Kidney (tissue), 14 donors: Measurements from ENCODE around the gene TMEM79. TPM values are rescaled to one million over a fixed set of nuclear protein-coding genes. Genes with fewer than 3 reads are reported as not detected.
A peak's percentile ranks its signal among the peaks of the same experiment; 100 is the strongest.
"Not testable (repeated sequence)": the region's sequence is repeated elsewhere in the genome, so short reads cannot be mapped to it uniquely, and the experiment has no call there.

Experiments
- DNase-seq, 5 donors: peaks; one replicate each; pipeline ENCODE4 v3.0.0-alpha.2; 2013 to 2020
- FAIRE-seq: peaks from 2 replicates; lab custom pipeline; 2012; peaks lifted over from hg19 to GRCh38; lab: Jason Lieb, UNC
- H3K27ac ChIP-seq, 2 donors: one replicate each; pipeline ENCODE4 v1.7.0; 2013; ENCODE audit warnings: low read depth in 2 of 2, low read length in 2 of 2, inconsistent platforms in 1 of 2
- H3K27me3 ChIP-seq: one replicate; pipeline ENCODE4 v1.7.1; 2013; ENCODE audit warnings: low read length, inconsistent platforms; ENCODE audit not compliant: control insufficient read depth, insufficient read depth
- H3K36me3 ChIP-seq, 3 donors: one replicate each; pipeline versions ENCODE4 v1.7.0 to v1.7.1; 2013; ENCODE audit warnings: low read length in 3 of 3, control low read depth in 1 of 3, inconsistent platforms in 1 of 3; ENCODE audit not compliant: insufficient read depth in 3 of 3, control insufficient read depth in 2 of 3
- H3K4me1 ChIP-seq, 3 donors: one replicate each; pipeline versions ENCODE4 v1.7.0 to v1.7.1; 2013; ENCODE audit warnings: low read length in 3 of 3, inconsistent platforms in 1 of 3, low read depth in 1 of 3; ENCODE audit not compliant: control insufficient read depth in 2 of 3, insufficient read depth in 2 of 3
- H3K4me3 ChIP-seq, 3 donors: one replicate each; pipeline versions ENCODE4 v1.7.0 to v1.8.1; 2013; ENCODE audit warnings: low read length in 3 of 3, control low read depth in 1 of 3, inconsistent platforms in 1 of 3
- H3K9ac ChIP-seq, 3 donors: one replicate each; pipeline versions ENCODE4 v1.7.0 to v1.7.1; 2013; ENCODE audit warnings: low read length in 3 of 3, control low read depth in 1 of 3, inconsistent platforms in 1 of 3
- H3K9me3 ChIP-seq, 3 donors: one replicate each; pipeline versions ENCODE4 v1.7.0 to v1.7.1; 2013; ENCODE audit warnings: low read length in 3 of 3, control low read depth in 1 of 3, inconsistent platforms in 1 of 3; ENCODE audit not compliant: control insufficient read depth in 2 of 3, insufficient read depth in 1 of 3
- CTCF ChIP-seq: IDR thresholded peaks from 3 replicates; pipeline ENCODE4 v1.5.1; 2012; ENCODE audit warnings: mild to moderate bottlenecking, moderate library complexity, borderline replicate concordance; ENCODE audit not compliant: insufficient read depth; ENCODE audit errors: extremely low read depth
- intact Hi-C: fragments of 100-400 bp; cut with DNase I; formaldehyde crosslinking; loops from one replicate; pipeline ENCODE4 v1.11.1; 2022
- polyA plus RNA-seq: library from polyadenylated mRNA; stranded (reverse); fragments of 350-450 nt; fragmentation: Illumina TruSeq; extraction: RNeasy Lipid Tissue Mini Kit (QIAGEN cat#74804); gene quantifications from one replicate; pipeline ENCODE4 v1.2.3, GENCODE V29; 2014; ENCODE audit warnings: low read depth, low replicate concordance; ENCODE audit not compliant: insufficient read depth
- total RNA-seq: library from RNA; stranded (reverse); fragmentation: NEBNext Ultra II Directional; extraction: Animal tissue kit (Norgen Biotek cat#: 25700); gene quantifications from one replicate; pipeline ENCODE4 v1.2.1, GENCODE V29; 2021
- donor health status: control.
- donor health status: control.
- donor health status: control.
- donor health status: control.
- donor health status: control.
- donor health status: DM: yes; HTN: yes; CAD: no.
- donor health status: Normal renal cell carcinoma (clear cell type).

TMEM79 gene
- total and polyA plus RNA-seq, 2 donors from 2014 or later, result 2.7 to 3.9 TPM

GRCh38 chr1:156316909-156317308 lies 32.8 kb downstream of the TMEM79 start:
- no peak for FAIRE-seq
- peaks cover 15 to 60% (median 45%) of the 10 kb centered on the region in 3 donors for H3K36me3 ChIP-seq

GRCh38 chr1:156319664-156320063 lies 35.5 kb downstream of the TMEM79 start:
- TF ChIP-seq CTCF, result peak; percentile 45
- H3K36me3 ChIP-seq, result peaks cover 18 to 58% (median 45%) of the 10 kb centered on the region in 3 donors
- no peaks in the 10 kb centered on the region for H3K27me3 ChIP-seq
- H3K9me3 ChIP-seq, result no peaks in the 10 kb centered on the region
- FAIRE-seq (no peak), DNase-seq (peak in 2 of 5 donors; percentile 26 to 57)
- H3K27ac ChIP-seq, result no peak overlapping the region
- no peak overlapping the region for H3K9ac ChIP-seq
- no peak overlapping the region for H3K4me3 ChIP-seq
- no peaks in the 10 kb centered on the region for H3K4me1 ChIP-seq
- intact Hi-C loops, result no loop called here

More at GRCh38 chr1:156316909-156317308, 32.8 kb downstream of the TMEM79 start:
- Histone ChIP-seq H3K4me1 (no peaks in the 10 kb centered on the region), H3K4me3 (no peak overlapping the region), H3K27ac (no peak overlapping the region), H3K27me3 (no peaks in the 10 kb centered on the region), H3K9ac (no peak overlapping the region), H3K9me3 (no peaks in the 10 kb centered on the region)
- no peak for TF ChIP-seq CTCF
- no peak for DNase-seq
- intact Hi-C loops, result no loop called here

DNA sequence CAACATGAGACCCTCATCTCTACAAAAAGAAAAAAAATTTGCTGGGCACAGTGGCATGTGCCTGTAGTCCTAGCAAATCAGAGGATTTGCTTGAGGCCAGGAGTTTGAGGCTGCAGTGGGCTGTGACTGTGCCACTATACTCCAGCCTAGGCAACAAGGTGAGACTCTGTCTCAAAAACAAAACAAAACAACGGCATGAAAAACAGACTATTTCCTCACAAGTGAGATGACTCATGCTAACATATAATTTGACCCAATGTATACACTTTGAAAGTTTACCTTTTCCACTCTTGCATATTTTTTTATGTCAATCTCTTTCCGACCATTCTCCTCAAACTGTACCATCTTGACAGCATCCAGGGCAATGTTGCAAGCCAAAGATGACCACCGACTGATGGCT lies 36.4 kb downstream of the TMEM79 start:
- Histone ChIP-seq H3K9ac (no peak overlapping the region), H3K4me3 (no peak overlapping the region), H3K27ac (no peak overlapping the region), H3K9me3 (no peaks in the 10 kb centered on the region), H3K27me3 (no peaks in the 10 kb centered on the region), H3K36me3 (peaks cover 21 to 60% (median 50%) of the 10 kb centered on the region in 3 donors), H3K4me1 (no peaks in the 10 kb centered on the region)
- DNase-seq, result no peak
- intact Hi-C loops, result no loop called here
- no peak for TF ChIP-seq CTCF
- no peak for FAIRE-seq

GRCh38 chr1:156323179-156323578 lies 39.1 kb downstream of the TMEM79 start:
- FAIRE-seq, DNase-seq, H3K4me3 ChIP-seq, intact Hi-C loops, H3K9me3 ChIP-seq, H3K4me1 ChIP-seq, H3K27ac ChIP-seq, H3K27me3 ChIP-seq, H3K9ac ChIP-seq: not testable (repeated sequence)
- peaks cover 17 to 40% (median 35%) of the 10 kb centered on the region in 3 donors for H3K36me3 ChIP-seq
